Uterus (tissue), 2 donors: ENCODE data around the gene DMRTB1.

ENCODE experiments used
- CTCF ChIP-seq, 4 experiments: fragments of 200-600 bp in 2 of 4; fragments of 450-650 bp in 2 of 4; sonication (generic) in 2 of 4; IDR thresholded peaks; one replicate each; pipeline ENCODE4 v1.5.1; 2016 to 2019; ENCODE audit warnings: antibody characterized with exemption in 4 of 4, mild to moderate bottlenecking in 2 of 4, moderate library complexity in 1 of 4
- POLR2A ChIP-seq, 2 donors: fragments of 450-650 bp; IDR thresholded peaks; one replicate each; pipeline ENCODE4 v1.6.1; 2016; ENCODE audit warnings: antibody characterized with exemption in 2 of 2, mild to moderate bottlenecking in 1 of 2, moderate library complexity in 1 of 2

- TF ChIP-seq CTCF (IDR thresholded peaks at IDR 0.05) (no peak), POLR2A (IDR thresholded peaks at IDR 0.05) (no peak)
These were observed 16.5 kb downstream of the DMRTB1 start for GRCh38 chr1:53475664-53476063.
